Activated CD8-positive, alpha-beta memory T cell treated with anti-CD3 and anti-CD28 coated beads for 4 hours (primary cell): ENCODE data around the gene ADAP1.
"Not testable (repeated sequence)": the region's sequence is repeated elsewhere in the genome, so short reads cannot be mapped to it uniquely, and the experiment has no call there.

Source experiments
- DNase-seq, 2 donors: peaks; one replicate each; pipeline ENCODE4 v3.0.0-alpha.2; 2020; ENCODE audit warnings: low read depth in 2 of 2

ADAP1 gene, protein sequence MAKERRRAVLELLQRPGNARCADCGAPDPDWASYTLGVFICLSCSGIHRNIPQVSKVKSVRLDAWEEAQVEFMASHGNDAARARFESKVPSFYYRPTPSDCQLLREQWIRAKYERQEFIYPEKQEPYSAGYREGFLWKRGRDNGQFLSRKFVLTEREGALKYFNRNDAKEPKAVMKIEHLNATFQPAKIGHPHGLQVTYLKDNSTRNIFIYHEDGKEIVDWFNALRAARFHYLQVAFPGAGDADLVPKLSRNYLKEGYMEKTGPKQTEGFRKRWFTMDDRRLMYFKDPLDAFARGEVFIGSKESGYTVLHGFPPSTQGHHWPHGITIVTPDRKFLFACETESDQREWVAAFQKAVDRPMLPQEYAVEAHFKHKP

DNA sequence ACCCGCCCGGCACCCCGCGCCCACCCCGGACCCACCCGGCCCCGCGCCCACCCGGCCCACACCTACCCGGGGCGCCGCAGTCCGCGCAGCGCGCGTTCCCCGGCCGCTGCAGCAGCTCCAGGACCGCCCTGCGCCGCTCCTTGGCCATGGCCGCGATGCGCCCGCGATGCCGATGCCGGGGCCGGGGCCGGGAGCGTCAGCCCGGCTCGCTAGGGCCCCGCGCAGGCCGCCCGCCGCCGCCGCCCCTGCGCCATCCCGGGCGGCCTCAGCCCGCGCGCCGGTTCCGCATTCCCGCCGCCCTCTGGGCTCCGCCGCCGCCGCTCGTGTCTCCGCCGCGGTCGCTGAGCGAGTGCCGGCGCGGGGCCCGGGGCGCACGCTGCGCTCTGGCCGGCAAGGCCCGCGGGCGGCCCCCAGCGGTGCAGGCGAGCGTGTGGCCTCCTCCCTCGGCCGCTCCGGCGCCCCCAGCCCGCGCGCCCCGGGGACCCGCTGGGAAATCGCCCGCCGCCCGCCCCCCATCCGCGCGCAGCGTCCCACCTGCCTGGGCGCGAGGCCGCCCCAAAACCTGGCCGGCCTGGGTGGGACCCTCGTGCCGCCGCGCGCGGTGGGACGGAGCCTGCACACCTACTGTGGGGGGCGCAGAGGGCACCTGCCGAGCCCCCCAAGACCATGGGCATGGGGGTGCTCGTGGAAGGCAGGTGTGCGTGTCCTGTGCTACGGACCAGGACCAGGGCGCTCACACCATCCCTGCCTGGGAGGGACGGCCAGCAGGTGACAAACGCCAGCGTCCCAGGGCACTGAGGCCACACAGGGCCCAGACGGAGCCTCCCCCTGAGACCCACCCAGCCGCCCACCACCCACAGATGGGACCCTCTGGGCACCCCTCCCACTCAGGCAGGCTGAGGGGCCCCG lies at the start of gene ADAP1:
Gene ADAP1 (minus strand): TSS at position 351 of the 909 bp plus-strand sequence. CDS start 203 bp downstream, at position 148.
- no peak for DNase-seq

DNA sequence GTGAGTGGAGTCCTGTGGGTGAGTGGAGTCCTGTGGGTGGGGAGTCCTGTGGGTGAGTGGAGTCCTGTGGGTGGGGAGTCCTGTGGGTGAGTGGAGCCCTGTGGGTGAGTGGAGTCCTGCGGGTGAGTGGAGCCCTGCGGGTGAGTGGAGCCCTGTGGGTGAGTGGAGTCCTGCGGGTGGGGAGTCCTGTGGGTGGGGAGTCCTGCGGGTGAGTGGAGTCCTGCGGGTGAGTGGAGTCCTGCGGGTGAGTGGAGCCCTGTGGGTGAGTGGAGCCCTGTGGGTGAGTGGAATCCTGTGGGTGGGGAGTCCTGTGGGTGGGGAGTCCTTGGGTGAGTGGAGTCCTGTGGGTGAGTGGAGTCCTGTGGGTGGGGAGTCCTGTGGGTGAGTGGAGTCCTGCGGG lies 48.0 kb upstream of the ADAP1 start:
- DNase-seq: not testable (repeated sequence)

DNA sequence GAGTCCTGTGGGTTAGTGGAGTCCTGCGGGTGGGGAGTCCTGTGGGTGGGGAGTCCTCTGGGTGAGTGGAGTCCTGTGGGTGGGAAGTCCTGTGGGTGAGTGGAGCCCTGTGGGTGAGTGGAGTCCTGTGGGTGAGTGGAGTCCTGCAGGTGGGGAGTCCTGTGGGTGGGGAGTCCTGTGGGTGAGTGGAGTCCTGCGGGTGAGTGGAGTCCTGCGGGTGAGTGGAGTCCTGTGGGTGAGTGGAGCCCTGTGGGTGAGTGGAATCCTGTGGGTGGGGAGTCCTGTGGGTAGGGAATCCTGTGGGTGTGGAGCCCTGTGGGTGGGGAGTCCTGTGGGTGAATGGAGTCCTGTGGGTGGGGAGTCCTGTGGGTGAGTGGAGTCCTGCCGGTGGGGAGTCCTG lies 47.5 kb upstream of the ADAP1 start:
- DNase-seq: not testable (repeated sequence)

DNA sequence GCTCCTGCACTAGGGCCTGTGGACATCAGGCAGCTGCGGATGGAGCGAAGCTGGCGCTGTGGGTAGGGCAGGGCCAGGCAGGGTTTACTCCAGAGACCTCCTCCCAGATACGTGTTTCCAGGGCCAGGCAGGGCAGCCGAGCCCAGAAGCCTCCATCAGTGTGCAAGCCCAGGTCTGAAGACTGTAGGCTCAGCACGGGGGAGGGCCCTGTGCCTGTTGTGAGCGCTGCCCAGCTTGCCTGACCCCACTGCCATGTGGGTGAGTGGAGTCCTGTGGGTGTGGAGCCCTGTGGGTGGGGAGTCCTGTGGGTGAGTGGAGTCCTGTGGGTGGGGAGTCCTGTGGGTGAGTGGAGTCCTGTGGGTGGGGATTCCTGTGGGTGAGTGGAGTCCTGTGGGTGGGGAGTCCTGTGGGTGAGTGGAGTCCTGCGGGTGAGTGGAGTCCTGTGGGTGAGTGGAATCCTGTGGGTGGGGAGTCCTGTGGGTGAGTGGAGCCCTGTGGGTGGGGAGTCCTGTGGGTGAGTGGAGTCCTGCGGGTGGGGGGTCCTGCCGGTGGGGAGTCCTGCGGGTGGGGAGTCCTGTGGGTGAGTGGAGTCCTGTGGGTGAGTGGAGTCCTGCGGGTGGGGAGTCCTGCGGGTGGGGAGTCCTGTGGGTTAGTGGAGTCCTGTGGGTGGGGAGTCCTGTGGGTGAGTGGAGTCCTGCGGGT lies 46.7 kb upstream of the ADAP1 start:
- not testable (repeated sequence) for DNase-seq

DNA sequence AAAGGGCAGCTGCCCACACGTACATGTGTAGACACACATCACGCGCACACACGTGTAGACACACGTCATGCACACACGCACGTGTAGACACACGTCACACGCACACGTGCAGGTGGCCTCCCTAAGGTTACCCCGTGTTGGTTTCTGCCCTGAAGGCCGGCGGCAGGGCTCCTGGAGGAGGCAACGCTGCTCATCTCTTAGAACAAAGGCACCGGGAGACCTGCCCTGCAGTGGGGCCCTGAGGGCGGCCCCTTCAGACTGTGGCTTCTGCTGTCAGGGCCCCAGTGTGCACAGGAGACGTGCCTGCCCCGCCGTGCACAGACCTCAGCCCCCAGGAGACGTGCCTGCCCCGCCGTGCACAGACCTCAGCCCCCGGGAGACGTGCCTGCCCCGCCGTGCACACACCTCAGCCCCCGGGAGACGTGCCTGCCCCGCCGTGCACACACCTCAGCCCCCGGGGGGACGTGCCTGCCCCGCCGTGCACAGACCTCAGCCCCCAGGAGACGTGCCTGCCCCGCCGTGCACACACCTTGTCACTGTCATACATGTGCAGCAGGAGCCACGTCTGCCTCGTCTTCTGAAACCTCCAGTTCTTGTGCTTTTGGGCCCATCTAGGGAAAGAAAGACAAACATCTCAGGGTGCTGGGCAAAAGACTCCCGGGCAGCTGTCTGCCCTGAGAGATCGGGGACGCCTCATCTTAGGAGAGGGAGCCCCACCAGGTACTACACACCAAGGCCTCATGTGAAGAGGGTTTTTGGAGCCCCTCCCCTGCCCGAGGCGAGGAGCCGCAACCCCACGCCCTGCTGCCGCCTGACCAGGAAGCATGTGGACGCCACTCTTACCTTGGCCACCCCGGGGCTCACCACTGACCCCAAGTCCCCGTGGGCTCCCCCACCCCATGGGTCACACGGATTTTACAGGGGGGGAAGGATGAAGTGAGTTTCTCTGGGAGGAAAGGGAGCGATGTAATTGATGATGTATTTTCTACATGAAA lies 45.8 kb upstream of the ADAP1 start:
- no peak for DNase-seq

DNA sequence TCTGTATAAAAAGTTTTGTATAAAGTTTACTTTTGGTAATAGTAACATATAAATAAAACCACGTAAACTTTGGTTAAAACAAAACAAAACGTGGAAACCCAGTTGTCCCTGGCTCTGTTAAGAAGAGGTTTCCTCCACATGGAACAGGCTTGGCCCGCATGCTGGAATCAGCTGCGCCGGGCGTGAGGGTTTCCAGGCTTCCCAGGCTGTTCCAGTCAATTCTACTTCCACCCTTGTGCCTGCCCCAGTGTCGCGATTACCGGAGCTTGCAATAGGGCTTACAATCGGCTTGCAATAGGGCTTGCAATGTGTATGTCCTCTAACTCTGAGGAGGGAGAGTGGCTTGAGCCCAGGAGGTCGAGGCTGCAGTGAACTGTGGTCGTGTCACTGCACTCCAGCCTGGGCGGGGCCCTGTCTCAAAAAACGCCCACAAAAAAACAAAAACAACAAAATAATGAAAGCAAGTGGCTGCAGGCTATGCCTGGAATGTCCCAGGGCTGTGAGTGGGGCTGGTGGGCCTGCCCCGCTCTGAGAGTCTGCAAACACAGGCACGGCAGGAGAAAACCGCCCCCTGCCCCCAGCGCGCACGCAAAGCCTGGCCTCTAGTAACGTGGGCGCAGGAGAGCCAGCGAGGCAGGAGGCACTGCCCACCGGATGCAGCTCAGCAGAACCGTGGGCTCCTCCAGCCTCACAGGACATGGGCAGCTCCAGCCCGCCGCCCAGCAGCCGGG lies 44.8 kb upstream of the ADAP1 start:
- DNase-seq: no peak

DNA sequence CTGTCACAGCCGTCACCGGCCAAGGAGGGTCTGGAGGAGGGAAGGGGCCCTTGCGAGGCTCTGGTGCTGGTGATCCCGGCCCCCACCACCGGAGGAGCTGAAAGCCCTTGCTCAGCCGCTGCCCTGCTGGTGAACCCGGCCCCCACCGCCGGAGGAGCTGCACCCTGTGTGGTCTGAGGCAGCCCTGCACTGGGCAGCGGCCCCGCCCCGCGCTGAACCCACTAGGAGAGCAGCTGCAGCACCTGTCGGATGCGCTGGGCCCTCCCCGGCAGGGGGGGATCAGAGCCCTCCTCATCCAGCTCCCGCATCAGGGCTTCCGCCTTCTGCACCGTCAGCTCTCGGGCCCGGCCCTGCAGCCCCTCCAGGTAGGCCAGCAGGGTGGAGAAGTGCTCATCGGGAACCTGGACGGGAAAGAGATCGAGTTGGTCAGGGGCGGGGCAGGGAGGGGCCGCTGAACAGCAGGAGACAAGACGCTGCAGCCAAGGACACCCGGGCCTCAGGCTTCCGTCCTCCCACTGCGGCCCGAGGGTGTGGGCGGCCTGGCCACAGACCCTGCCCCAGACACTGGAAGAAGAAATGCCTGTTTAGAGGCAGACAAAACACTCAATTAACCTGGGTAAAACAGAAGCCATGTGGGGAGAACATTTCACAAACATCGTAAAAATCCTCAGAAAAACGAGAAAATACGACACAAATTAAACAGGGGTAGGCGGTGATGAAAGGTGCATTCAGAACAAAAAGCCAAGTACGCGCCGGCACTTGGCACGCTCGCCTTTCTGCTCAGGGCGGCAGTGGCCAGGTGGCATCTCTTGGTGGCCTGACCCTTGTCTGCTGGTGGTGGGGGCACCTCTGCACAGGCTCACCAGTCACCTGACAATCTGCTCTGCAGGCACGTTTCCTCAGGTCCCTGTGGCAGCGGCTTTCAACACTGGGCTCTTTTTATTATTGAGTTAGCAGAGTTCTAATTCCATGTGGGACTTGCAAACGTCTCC lies 43.2 kb upstream of the ADAP1 start:
- DNase-seq: no peak

DNA sequence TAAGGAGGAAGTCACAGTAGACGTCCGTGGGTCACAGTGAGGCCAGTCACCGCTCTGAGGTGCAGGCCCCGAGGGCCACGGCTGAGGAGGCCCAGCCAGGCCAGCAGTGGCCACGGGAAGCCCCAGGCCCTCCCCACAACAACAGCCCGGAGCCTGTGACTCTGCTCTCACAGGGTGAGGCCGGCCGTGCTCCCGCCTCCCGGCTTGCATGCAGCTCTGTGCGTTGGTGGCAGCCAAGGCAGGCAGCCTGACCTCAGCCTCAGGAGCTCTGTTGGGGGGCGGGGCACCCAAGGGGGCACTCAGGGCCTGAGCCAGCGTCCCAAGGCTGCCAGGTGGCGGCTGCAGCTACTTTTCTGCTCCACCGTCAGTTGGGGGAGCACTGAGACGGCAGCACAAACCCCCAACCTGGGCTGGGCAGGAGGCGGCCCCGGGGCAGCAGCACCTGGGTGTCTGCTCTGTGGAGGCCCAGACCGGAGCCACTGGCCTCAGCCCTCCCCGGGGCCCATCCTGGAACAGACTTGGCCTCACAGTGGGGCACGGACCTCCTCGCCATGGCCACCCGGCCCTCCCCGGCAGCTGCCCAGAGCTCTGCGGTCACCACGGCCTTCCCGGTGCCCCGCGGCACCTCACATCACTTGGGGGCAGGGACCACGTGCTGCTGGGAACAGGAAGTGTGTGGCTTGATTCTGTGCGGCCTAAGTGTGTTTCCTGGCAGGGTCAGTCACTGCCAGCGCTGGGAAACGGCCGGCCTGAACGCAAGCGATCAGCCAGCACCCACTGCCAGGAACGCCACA lies 41.8 kb upstream of the ADAP1 start:
- no peak for DNase-seq

DNA sequence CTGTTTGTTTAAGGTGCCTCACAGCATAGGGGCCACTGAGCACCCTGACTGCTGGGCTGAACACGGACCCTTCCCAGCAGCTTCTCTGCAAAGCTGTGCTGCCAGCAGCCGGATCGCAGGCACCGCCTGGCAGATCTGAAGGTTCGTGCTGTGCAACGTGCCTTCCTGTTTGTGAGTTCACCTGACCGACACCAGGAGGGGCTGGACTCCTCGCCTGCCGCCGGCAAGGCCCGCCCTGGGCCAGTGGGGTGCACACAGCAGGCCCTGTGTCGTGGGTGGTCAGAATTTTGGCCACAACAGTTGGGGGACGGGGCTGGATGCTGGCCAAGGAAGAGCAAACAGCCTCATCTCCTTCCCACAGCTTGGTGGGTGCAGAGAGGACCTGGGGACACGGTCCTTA lies 41.1 kb upstream of the ADAP1 start:
- no peak for DNase-seq

DNA sequence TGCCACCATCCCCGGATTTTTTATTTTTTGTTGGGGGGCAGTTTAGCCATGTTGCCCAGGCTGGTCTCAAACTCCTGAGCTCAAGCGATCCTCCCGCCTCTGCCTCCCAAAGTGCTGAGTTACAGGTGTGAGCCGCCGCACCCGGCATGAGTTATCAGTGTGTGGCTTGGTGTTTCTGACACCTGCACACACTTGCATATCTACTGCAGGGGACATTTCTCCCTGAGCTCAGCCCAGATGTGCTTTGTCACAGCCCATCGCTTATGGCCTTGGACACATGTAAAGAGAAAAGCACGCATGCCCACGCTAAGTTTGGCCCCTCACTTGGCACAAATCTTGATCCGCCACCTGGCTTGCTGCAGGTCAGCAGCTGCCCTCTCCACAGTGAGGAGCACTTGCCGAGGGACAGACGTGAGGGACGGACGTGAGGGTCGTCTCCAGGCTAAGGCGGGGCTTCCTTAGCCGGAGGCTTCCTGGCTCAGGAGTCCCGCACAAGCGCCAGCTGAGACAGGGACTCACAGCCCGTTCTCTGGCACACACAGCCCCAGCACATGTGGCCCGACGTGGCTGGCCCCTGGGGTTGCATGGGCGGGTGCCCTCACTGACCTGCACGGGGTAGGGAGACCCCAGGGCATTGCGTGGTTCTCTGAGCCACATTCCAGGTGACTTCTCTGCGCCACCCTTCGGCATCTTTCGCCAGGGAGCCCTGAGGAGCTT lies 40.3 kb upstream of the ADAP1 start:
- no peak for DNase-seq

DNA sequence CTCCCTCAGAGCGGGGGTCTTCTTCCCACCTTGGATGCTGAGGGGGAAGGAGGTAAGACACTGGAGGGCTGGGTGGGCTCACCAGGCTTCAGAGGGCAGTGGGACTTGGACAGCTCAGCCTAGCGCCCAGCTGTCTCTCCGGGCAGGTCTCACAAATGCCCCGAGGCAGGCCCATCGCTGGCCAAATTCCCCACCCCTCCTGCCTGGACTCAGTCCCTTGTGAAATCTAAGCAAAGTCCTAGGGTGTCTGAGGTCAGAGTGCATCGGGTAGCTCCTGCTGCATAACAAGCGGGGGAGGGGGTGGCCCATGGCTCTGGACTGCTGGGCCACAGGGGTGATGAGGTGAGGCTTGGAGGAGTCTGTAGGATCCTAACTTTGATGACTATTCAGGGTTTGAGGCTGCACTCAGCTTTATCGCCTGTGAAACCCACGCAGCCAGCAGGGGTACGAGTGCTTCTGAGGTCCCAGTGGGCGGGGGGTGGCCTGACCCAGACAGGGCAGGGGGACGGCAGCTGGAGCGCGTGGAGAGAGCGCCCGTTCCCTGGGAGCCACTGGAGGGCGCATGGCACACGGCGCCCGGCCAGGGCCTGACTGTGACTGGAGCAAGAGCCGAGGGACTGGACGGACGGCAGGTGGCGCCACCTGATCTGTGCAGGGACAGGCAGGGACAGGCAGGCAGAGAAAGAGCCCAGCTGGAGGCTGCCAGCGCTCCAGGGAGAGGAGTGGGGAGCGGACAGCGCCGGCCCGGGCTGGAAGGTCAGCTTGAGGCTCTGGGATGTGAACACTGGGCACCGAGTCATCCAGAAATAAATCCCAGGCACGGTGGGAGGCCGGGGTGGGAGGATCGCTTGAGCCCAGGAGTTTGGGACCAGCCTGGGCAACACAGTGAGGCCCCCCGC lies 38.5 kb upstream of the ADAP1 start:
- peak; percentile 88 to 89 for DNase-seq

DNA sequence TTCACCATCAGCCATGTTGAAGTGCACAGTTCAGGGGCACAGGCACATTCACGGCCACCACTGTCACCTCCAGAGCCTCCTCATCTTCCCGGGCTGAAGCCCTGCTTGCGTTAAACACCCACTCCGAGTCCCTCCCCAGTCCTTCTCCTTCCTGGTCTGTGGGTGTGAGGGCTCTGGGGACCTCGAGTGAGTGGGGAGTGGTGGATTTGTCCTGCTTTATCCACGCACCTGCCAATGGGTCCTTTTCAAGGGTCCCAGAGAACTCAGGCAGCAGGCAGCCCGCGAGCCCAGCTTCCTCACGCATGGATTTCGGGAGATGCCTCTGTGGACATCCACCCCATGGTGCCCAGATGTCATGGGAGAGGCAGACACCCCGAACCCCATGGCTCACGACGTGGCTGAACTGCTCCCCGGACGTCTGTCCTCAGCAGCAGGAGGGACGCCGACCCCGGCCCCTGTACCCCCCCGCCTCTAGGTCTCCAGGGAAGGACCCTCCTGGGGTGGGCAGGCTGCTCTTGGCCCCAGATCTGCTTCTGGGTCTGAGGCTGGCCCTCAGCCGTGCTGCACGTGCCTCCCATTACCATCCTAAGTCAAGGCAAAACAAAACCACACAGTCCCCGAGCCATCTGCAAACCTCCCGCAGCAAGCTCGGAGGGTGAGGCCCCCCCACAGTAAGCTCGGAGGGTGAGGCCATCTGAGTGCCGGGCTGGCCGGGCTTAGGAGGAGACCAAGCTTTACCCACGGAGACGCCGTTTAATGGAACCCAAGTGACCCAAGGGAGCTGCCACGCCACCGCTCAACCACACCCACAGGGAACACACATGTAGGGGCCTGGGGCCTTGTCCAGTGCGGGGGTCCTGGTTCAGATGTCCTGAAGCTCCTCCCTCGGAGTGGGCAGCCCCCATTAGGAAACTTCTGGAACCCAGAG lies 37.5 kb upstream of the ADAP1 start:
- no peak for DNase-seq

DNA sequence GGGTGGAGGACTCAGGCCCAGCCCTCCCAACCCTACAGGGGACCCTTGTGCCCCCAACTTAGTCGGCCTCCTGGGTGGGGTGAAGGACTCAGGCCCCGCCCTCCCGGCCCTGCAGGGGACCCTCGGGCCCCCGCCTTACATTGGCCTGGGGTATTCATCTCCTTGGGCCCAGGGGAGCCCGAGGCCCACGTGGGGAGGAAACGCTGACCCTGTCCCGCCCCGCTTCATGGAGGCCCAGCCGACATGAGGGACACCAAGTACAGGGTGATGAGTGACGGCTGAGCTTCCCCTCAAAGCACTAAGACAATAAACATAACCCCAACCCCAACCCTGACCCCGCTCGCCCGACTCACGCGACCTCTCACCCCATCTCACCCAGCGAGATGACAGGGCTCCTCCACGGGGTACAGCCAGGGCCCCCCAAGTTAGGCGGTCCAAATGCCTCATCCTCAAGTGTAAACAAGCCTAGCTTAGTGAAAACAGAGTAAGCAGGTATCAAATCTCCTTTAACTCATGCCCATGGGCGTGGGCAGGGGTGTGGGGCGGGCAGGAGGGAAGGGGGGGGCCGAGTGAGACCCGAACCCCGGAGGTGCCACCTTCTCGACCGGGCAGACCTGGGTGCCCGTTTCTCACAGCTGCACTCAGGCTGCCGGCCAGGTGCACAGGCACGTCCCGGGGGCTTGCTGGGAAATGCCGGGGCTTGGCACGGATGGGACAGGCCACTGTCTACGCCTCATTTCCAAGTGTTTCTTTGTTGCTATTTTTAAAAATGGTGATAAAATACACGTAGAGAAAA lies 36.7 kb upstream of the ADAP1 start:
- no peak for DNase-seq

DNA sequence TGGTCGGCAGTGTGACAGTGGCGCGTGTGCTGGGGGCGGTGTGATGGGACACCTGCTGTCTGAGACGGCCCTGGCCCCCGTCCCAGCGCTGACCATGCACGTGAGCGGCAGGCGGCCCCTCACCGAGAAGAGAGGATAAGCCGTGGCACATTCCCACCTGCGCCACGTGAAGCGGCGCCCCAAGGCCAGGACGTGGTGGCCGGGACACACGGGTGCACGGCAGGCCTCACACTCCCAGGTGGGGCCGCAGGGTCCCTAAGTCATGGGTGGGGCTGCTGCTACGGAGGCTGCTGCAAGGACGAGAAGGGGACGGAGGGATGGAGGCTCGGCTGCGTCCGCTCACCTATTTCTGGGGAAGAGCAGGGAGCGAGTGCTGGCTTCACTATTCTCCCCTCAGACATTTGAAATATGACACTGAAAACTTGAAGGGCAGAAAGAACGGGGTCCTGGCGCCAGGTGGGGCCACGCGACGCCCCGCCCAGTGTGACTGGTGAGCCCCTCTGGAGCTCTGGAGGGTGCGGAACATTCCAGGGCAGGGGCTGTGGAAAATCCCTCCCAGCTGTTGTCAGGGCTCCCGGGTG lies 36.0 kb upstream of the ADAP1 start:
- no peak for DNase-seq
